GM19455 (cell line): ENCODE measurements around the gene KLF11.

Experiments
- ATAC-seq: cut with Tn5 transposase; IDR thresholded peaks from one replicate; pipeline ENCODE4 v1.9.1; 2021; ENCODE audit not compliant: unreplicated experiment

The KLF11 gene

DNA sequence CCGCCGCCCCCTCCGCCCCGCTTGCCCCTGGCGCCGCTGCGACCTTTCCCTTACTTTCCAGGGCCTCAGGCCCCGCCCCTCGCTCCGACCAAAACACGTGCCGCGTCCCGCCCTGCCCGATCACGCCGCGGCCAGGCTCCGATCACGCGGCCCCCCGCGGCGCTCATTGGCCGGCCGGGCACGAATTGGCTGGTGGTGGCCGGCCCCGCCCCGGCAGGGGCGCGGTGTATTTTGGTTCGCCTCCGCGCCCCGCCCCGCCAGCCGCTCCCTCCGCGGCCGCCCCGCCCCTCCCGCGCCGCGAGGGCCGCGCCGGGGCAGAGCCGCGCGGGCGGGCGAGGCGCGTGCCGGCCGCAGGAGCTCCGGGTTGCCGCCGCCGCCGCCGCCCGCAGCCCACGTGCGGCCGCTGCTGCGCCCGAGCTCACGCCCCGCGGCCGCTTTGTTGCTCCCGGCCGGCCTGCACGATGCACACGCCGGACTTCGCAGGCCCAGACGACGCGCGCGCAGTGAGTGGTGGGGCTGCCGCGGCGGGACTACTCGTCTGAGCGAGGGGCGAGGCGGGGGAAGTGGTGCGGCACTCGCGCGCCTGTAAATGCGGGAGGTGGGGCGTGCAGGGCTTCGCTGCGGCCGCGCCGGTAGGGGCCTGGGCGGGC, at the start of gene KLF11:
KLF11 (plus strand) TSS at position 295 of the 650 bp plus-strand sequence; CDS start at position 462, 167 bp downstream.
- ATAC-seq, result no peak

DNA sequence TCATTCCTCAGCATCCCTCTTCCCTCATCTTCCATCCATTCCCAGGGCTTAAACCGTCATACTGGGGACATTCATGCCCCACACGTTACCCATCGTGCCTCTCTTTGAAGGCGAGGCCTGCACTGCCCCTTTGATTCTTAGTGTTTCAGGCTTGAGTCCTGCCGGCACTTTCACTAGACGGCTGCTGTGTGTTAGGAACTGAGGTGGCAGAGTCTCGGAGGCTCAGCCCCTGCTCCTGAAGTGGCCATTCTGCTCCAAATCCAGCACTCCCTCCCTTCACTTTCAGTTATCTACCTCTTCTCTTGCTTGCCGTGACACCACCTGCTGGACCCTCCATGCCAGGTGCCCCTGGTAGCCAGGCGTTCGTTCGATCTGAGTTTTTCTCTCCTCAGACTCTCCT, 48.9 kb upstream of the KLF11 start:
- no peak for ATAC-seq

DNA sequence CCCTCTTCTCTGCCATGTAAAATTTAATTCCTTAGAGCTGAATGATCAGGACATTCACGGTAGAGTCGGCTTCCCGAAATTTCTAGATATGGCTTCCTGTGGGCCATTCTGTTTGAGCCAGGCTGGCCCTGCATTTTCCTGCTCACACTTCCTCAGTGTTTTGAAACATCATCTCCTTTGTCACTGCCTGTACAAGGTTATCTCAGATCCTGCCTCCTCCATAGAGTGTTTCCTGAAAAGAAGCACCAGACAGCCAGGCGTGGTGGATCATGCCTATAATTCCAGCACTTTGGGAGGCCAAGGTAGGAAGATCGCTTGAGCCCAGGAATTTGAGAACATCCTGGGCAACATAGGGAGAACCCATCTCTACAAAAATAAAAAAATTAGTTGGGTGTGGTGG, 48.3 kb upstream of the KLF11 start:
- ATAC-seq, result no peak

DNA sequence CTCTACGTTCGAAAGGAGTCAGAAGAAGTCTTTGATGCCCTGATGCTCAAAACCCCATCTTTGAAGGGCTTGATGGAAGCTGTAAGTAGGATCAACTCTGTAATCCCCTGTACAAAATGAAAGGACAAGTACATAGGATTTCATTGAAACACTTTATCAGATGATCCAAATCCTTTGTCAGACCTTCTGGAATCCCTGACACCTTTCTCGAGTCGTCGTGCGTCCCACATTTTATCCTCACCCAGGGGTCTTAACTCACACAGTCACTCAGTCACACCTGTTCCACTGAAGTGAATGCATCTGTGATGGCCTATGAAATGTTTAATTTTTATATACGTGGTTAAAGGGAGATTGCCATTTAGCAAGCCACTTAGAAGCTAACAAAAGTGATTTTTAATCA, 47.0 kb upstream of the KLF11 start:
- no peak for ATAC-seq

DNA sequence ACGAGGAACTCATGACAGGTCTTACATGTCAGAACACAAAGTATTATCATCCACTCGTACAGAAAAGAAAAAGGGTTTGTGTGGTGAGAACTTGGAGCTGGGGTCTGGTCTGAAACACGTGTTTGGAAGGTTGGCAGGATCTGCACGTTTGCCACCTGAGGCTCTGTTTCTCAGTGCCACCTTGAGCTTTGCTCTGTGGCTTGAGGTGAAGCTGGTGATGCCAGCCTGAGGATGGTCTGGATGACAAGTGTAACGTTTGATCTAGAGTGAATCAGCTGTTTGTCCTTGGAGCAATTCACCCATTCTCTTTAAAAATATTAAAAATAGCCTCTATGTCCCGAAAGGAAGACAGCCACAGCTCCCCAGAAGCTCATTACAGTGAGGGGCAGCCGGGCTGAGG, 45.4 kb upstream of the KLF11 start:
- no peak for ATAC-seq

DNA sequence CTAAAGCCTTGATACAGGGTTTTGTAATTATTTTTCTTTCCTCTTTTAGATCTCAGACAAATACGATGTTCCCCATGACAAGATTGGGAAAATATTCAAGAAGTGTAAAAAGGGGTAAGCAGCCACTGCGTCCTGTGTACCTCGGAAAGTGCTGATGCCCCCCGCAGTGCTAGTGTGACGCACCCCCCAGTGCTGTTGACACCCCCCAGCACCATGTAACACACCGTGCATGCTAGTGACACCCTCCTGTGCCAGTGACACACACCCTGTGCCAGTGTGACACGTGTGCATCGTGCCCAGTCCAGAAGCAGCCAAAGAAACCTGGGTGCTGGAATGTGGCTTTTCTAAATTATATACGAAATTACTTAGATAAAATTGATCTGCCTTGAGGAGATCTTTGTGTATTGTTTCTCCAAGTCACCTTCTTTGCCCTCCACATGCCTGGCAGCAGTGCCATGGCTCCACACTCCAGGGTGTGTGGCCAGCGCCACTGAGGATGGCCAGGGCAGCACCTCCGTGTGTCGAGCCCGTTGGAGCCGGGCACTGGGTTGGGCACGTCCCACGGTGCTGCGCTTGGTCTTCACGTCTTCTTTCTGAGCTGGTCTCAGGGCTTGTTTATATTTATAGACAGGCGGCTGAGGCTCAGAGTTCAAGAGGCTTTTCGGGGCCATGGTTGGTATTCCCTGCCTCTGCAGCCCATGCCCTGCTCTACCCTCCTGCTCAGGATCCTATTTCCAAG, 44.3 kb upstream of the KLF11 start:
- ATAC-seq, result no peak

DNA sequence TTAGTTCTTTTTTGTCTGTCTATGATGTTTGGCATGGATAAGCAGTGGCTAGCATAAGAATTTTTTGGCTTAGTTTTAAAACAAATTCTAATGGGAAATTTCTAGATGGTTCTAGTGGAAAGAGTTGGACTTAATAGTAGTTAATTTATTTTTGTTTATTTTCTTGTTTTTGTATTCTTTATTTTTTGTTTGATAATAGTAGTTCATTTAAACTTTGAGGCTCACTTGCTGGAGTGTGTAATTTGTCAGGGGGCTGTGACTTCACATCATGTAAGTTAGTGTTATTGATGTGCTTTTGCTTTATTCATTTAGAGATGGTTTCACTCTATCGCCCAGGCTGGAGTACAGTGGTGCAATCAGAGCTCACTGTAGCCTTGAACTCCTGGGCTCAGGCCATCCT, 43.7 kb upstream of the KLF11 start:
- no peak for ATAC-seq

DNA sequence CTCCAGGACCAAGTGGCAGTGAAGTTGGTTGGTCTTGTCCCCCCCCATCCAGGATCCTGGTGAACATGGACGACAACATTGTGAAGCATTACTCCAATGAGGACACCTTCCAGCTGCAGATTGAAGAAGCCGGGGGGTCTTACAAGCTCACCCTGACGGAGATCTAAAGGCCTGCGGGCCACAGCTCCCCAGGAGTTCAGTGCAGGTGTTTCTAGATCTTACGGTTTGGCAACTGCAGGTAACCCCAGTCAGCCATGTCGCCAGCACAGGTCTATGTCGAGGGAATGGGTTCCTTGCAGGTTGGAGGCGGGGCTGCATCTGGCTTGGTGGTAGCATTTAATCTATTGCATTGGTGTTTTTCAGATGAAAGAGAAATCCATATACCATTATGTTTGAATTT, 42.8 kb upstream of the KLF11 start:
- no peak for ATAC-seq

DNA sequence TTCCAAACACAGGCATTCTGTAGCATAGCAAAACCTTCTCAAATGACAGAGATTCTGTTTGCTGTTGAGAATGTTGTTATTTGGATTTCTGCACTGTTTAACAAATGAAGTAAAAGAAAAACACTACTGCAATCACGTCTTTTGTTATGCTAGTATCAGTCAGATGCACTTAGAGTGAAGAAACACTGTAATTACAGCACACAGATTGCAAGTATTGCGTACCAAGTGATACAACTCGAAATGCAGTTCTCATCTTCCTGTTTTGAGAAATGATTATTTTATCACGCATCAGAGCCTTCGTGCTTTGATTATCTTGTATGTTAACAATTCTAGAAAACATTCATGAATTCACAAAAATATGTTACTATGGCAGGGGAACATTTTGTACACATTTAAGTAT, 41.8 kb upstream of the KLF11 start:
- no peak for ATAC-seq

DNA sequence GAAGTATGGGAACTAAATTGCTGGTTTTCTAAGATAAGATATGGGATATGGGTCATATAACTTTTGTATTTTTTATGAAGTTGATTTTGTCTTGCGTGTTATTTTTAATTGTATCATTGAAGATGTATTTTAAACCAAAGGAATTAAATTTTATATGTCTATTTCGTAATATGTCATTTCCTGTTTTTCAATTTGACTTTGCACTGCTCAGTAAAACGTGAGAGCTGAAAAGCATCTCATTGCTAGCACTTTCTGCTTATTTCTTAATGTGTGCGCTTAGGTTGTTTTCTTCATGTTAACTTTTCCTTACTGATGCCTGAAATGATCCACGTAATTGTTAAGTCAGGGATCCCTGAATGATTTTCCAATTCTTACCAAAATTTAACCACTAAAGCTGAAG, 41.2 kb upstream of the KLF11 start:
- ATAC-seq, result no peak

DNA sequence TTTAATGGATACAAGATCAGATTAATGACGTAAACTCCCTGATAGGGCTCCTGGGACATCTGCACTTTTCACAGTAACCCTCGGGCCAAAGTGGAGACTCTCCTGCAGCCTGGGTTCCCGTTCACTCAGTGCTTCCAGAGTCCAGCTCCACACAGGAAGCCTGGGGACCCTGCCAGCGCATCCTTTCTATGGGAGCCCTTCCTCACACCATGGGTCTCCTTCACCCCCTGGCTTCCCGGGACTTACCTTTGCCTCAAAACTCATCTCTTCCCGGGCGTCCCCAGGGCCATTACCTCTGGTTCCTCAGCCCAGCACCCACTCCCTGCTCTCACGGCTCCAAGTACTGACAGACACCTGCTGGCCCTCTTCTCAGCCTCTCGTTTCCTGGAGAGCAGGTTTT, 40.7 kb upstream of the KLF11 start:
- no peak for ATAC-seq

DNA sequence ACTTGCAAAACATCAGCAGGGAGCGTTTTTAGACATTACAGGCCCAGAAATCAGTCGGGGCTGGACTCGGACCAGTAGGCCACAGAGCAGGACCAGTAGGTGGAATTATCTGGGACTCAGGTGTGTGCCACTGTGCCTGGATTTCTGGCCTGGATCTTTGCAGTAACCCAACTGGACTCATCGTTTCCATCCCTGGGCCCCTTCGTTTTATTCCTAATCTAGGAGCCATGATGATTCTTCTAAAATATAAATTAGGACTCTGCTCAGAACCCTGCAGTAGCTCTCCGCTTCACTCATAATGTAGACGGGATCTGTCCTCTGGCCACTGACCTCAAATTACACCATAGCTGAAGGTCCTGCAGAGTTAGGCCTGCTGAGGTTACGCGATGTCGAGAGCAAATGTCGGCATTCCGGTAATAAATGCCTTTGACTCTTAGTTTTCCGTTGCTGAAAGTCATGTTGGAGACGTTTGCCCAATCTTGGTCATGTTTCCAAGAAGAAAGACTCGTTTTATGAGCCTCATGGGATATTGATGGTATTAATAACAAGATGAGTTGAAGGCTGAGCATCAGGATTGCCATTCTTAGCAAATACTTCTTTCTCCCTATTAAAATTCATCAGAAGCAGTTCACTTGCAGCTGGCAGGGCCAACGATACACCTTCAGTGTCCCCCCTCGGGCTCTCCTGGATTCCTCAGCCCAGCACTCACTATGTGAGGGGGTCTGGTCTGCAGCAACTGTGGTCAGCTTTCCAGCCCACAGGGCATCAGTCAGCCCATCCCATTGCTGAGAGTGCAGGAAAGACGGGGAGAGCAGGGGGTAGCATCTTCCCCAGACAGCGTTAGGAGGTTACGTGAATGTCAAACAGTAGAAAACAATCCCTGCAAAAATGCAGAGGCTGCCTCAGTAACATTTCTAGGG, 39.9 kb upstream of the KLF11 start:
- no peak for ATAC-seq

DNA sequence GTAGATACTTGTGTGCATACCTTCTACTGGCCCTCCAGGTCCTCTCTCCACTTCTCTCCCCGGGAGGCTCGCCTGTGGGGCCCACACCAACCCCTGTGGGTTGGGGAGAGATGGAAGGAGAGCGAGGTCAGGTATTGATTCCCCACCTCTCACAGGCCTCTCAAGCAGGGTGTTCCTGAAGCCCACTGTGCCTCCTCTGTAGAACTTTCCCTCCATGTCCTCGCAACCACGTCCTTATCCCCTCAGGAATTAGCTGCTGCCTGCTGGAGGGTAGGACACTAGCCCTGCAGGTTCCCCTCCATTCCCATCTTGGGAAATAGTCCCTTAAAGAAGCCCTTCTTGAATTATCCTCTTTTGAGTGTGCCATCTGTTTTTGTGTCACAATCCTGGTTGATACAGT, 38.9 kb upstream of the KLF11 start:
- no peak for ATAC-seq

DNA sequence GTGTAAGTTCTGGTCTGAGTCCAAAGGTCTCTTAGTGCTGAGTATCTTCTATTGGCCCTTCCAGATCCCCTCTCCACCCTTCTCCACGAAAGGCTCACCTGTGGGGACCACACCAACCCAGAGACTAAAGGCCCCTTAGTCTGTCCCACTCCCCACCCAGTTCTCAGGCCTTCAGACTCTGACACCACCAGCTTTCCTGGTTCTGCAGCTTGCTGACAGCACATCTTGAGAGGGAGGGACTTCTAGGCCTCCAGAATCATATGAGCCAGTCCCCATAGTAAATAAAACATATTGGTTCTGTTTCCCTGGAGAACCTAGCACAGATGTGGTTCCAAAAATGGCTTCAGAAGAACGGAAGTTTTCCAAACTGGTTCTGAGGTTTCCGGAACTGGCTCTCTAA, 38.5 kb upstream of the KLF11 start:
- ATAC-seq, result no peak

DNA sequence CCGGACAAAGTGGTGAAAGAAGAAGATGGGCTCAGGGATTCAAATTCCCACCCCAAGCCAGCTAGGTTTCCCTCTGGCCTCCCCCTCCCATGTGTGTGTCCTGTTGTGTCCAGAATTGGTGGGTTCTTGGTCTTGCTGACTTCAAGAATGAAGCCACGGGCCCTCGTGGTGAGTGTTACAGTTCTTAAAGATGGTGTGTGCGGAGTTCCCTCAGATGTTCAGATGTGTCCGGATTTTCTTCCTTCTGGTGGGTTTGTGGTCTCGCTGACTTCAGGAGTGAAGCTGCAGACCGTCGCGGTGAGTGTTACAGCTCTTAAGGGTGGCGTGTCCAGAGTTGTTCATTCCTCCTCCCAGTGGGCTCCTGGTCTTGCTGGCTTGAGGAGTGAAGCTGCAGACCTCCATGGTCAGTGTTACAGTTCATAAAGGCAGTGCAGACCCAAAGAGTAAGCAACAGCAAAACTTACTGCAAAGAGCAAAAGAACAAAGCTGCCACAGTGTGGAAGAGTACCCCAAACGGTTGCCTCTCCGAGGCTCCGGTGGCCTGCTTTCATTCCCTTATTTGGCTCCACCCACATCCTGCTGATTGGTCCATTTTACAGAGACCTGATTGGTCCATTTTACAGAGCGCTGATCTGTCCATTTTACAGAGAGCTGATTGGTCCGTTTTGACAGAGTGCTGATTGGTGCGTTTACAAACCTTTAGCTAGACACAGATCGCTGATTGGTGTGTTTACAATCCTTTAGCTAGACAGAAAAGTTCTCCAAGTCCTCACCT, 37.7 kb upstream of the KLF11 start:
- ATAC-seq, result no peak

DNA sequence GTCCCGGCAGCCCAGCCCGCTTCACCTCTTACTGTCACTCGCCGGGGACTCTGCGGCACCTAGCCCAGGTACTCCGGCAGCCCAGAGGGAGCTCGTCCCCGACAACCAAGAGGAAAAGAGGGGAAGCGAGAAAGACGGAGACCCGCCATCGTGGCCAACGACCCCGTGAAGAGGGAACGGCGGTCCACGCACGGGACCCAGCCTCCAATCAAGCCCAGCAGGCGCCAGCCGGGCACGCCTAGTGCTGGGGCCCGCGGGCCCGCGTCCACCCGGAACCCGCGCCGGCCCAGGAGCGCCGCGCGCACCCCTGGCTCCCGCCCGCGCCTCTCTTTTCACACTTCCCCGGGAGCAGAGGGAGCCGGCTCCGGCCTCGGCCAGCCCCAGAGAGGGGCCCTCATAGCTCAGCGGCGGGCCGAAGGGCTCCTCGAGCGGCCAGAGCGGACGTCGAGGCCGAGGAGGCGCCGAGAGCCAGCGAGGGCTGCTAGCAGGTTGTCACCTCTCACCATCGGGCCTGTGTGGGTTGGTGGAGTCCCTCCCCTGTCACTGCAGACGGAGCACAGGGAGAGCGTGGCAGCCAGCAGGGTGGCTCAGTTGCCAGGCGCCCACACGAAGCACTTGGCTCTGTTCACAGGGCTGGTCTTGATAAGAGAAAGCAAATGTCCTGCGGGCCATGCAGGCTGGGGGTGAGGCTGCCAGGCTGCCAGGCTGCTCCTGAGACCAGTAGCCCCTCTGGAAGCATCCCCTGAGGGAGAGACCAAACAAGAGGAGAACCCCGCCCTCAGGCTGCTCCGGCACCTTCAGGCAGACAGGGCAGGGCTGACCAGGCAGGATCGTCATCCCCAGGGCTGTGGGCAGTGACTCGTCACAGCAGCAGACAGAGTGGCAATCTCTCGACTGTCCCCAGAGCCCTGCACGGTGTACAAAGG, 36.9 kb upstream of the KLF11 start:
- ATAC-seq, result no peak

DNA sequence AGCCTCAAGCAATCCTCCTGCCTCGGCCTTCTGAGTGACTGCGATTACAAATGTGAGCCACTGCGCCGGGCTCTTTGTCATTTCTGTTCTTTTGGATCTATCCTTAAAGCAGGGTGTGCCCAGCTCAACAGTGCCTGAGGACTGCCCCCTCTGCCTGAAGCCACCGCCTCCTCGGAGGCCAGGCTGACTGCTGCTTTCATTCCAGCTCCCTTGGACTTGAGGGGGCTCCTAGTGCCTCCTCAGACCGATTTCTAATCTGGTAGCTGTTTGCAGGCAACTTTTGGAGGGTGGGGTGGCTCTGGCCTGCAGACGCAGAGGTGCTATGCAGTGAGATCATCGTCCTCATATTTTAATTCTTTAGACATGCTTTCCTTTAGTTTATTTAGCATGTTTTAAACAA, 35.9 kb upstream of the KLF11 start:
- ATAC-seq, result no peak

DNA sequence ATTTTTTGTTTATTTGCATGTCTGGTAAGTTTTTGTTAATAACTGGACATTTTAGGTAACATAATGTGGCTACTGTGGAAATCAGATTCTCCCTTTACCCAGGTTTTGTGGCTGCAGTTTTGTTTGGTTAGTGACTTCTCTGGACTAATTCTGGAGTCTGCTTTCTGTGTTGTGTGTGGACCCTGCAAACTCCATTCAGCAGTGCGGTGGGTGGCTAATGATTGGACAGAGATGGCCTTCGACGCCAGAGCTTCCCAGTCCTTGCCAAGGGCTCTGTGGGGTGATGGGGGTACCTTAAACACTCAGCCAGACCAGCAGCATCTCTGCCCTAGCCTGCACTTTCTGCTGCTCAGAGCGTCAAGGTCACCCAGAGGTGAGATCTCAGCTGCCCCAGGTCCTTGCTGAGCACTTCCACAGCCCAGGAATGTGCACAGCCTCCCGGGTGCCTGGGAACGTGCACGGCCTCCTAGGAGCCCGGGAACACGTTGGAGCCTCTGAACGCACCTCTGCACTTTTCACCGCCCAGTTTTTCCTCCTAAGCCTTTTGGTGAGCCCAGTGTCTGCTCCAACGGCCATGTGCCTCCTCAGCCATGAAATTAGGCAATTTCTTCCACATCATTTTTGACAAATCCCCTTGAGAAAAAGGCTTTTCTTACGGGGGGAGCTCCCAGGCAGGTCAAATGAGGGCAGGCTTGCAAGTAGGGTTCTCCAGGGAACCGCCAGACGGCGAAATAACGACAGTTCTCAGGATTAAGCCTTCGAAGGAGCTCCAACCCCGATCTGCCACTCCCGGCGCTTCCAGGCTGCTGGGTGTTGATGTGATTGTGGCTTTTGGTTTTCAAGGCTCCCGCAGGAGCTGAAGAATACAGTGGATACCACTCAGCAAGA, 35.2 kb upstream of the KLF11 start:
- no peak for ATAC-seq

DNA sequence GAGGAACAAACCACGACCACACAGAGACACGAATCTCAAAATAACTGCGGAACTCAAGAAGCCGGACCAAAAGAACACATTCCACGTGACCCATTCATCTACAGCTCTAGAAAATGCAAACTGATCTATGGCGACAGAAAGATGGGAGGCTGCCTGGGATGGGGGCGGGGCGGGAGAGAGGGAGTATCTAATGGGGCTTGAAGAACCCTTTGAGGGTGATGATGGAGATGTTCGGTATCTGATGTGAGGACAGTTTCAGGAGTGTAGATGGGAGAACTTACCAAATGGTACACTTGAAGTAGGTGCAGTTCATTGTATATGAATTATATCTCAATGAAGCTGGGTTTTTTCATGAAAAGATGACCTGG, 34.6 kb upstream of the KLF11 start:
- ATAC-seq, result no peak
